GM23338 (cell line): Measurements from ENCODE around the gene LRFN4. TPM values are rescaled to one million over a fixed set of nuclear protein-coding genes. Genes with fewer than 3 reads are reported as not detected.

Experiments used
- ATAC-seq: fragments of 200-7000 bp; cut with Tn5 transposase; 3 replicates; pipeline ENCODE4 v1.9.1; 2020
- DNase-seq: peaks from one replicate; pipeline ENCODE4 v3.0.0-alpha.2; 2015; ENCODE audit warnings: low spot score
- H2AFZ ChIP-seq: fragments of 200-600 bp; sonication (generic); 2 replicates; pipeline ENCODE4 v1.8.0; 2016; ENCODE audit warnings: antibody characterized with exemption, mild to moderate bottlenecking, moderate library complexity
- H3F3A ChIP-seq: fragments of 200-600 bp; sonication (generic); replicated peaks from 2 replicates; pipeline ENCODE4 v1.8.0; 2017; ENCODE audit warnings: antibody characterized with exemption, mixed run types, low read depth
- H3K27ac ChIP-seq: fragments of 200-600 bp; sonication (generic); 2 replicates; pipeline ENCODE4 v1.6.1; 2016; ENCODE audit warnings: low read depth
- H3K27me3 ChIP-seq: fragments of 200-600 bp; sonication (generic); 2 replicates; pipeline ENCODE4 v1.8.0; 2016; ENCODE audit warnings: mild to moderate bottlenecking, mixed run types, moderate library complexity; ENCODE audit not compliant: insufficient read depth
- H3K36me3 ChIP-seq: fragments of 200-600 bp; sonication (generic); 2 replicates; pipeline ENCODE4 v1.8.0; 2016; ENCODE audit warnings: mild to moderate bottlenecking; ENCODE audit not compliant: insufficient read depth
- H3K4me1 ChIP-seq: fragments of 200-600 bp; sonication (generic); 2 replicates; pipeline ENCODE4 v1.8.0; 2016; ENCODE audit warnings: mild to moderate bottlenecking, moderate library complexity; ENCODE audit not compliant: insufficient read depth
- H3K4me2 ChIP-seq: fragments of 200-600 bp; sonication (generic); 2 replicates; pipeline ENCODE4 v1.7.1; 2017; ENCODE audit warnings: mixed run types
- H3K4me3 ChIP-seq: fragments of 200-600 bp; sonication (generic); 2 replicates; pipeline ENCODE4 v1.6.1; 2016; ENCODE audit warnings: mixed run types
- H3K79me2 ChIP-seq: fragments of 200-600 bp; sonication (generic); replicated peaks from 2 replicates; pipeline ENCODE4 v1.8.0; 2017; ENCODE audit warnings: mild to moderate bottlenecking; ENCODE audit not compliant: insufficient read depth
- H3K9me2 ChIP-seq: fragments of 200-600 bp; sonication (generic); 2 replicates; pipeline ENCODE4 v1.8.0; 2017; ENCODE audit not compliant: insufficient read depth
- H4K20me1 ChIP-seq: fragments of 200-600 bp; sonication (generic); replicated peaks from 2 replicates; pipeline ENCODE4 v1.8.0; 2017; ENCODE audit warnings: mild to moderate bottlenecking; ENCODE audit not compliant: insufficient read depth
- H3K27ac Mint-ChIP-seq: 2 replicates; pipeline ENCODE4 v1.8.0; 2020; ENCODE audit warnings: inconsistent platforms, mild to moderate bottlenecking, moderate library complexity, mixed read lengths
- H3K27me3 Mint-ChIP-seq: 3 replicates; pipeline ENCODE4 v1.8.0; 2022; ENCODE audit warnings: low read depth, mild to moderate bottlenecking, moderate library complexity, mixed read lengths, inconsistent platforms; ENCODE audit not compliant: insufficient read depth, poor library complexity
- H3K36me3 Mint-ChIP-seq: 3 replicates; pipeline ENCODE4 v1.8.0; 2021; ENCODE audit warnings: low read depth, mild to moderate bottlenecking, inconsistent platforms, moderate library complexity, mixed read lengths
- H3K4me1 Mint-ChIP-seq: 3 replicates; pipeline ENCODE4 v1.8.0; 2020; ENCODE audit warnings: mild to moderate bottlenecking, inconsistent platforms, mixed read lengths
- H3K4me3 Mint-ChIP-seq: 3 replicates; pipeline ENCODE4 v1.8.0; 2021; ENCODE audit warnings: moderate library complexity, mild to moderate bottlenecking, inconsistent platforms, mixed read lengths
- H3K9me3 Mint-ChIP-seq: 3 replicates; pipeline ENCODE4 v1.8.0; 2020; ENCODE audit warnings: moderate library complexity, mild to moderate bottlenecking, inconsistent platforms, mixed read lengths
- CREB1 ChIP-seq: fragments of 250-450 bp; sonication (Bioruptor Pico); IDR thresholded peaks from 2 replicates; pipeline ENCODE4 v1.5.0; 2020; ENCODE audit warnings: low read depth, mild to moderate bottlenecking, moderate library complexity
- CTCF ChIP-seq, 2 experiments: fragments of 200-600 bp in 1 of 2; sonication (generic) in 1 of 2; conservative IDR thresholded peaks; 2 replicates each; pipeline versions ENCODE4 v1.5.1 to v1.6.1; 2016 to 2017; ENCODE audit warnings: antibody characterized with exemption in 2 of 2, low read depth in 2 of 2, mild to moderate bottlenecking in 2 of 2, moderate library complexity in 1 of 2
- EZH2 ChIP-seq: fragments of 200-600 bp; sonication (generic); IDR thresholded peaks from one replicate; pipeline ENCODE4 v1.8.0; 2017; ENCODE audit warnings: antibody characterized with exemption, mild to moderate bottlenecking, low read depth; ENCODE audit not compliant: unreplicated experiment
- JUNB ChIP-seq: IDR thresholded peaks from one replicate; pipeline ENCODE4 v1.6.1; 2016; ENCODE audit warnings: antibody characterized with exemption; ENCODE audit not compliant: unreplicated experiment
- NANOG ChIP-seq: IDR thresholded peaks from 2 replicates; pipeline ENCODE4 v1.6.1; 2016; ENCODE audit warnings: antibody characterized with exemption, borderline replicate concordance
- POLR2AphosphoS5 ChIP-seq: IDR thresholded peaks from 2 replicates; pipeline ENCODE4 v1.6.1; 2016; ENCODE audit warnings: antibody characterized with exemption, low read depth
- ZNF114 ChIP-seq: fragments of 250-450 bp; sonication (Bioruptor Pico); IDR thresholded peaks from 2 replicates; pipeline ENCODE4 v1.5.0; 2020; ENCODE audit warnings: mild to moderate bottlenecking, moderate library complexity
- ZNF462 ChIP-seq: fragments of 250-450 bp; sonication (Bioruptor Pico); IDR thresholded peaks from 2 replicates; pipeline ENCODE4 v1.5.0; 2020; ENCODE audit warnings: mild to moderate bottlenecking, moderate library complexity
- polyA plus RNA-seq: library from polyadenylated mRNA; unstranded; fragments of >200 nt; fragmentation: Nextera tagmentation; extraction: Ambion mirVana; gene quantifications from 2 replicates; pipeline ENCODE4 v1.2.1, GENCODE V29; 2016
- total RNA-seq: library from RNA; depleted of rRNA; stranded (reverse); fragments of >200 nt; shearing (Covaris generic); gene quantifications from 2 replicates; pipeline ENCODE4 v1.2.3, GENCODE V29; 2014
- TF ChIP-seq, protein P1 (sequence below): IDR thresholded peaks from 2 replicates; pipeline ENCODE4 v1.6.1; 2016; ENCODE audit warnings: antibody characterized with exemption

Gene LRFN4
- total and polyA plus RNA-seq, 2 experiments from 2014 or later, result 9.8 to 63.5 TPM

GRCh38 chr11:66891851-66892660 is 35.2 kb downstream of the LRFN4 start (continued):
- no peak for TF ChIP-seq ZNF462
- no peak for TF ChIP-seq JUNB
- TF ChIP-seq NANOG, result no peak
- no peak for TF ChIP-seq EZH2
- TF ChIP-seq, protein P1, sequence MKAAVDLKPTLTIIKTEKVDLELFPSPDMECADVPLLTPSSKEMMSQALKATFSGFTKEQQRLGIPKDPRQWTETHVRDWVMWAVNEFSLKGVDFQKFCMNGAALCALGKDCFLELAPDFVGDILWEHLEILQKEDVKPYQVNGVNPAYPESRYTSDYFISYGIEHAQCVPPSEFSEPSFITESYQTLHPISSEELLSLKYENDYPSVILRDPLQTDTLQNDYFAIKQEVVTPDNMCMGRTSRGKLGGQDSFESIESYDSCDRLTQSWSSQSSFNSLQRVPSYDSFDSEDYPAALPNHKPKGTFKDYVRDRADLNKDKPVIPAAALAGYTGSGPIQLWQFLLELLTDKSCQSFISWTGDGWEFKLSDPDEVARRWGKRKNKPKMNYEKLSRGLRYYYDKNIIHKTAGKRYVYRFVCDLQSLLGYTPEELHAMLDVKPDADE, result no peak
- no peak for TF ChIP-seq CREB1

GRCh38 chr11:66892911-66893310 is 36.0 kb downstream of the LRFN4 start:
- no peaks in the 10 kb centered on the region for H3K9me3 Mint-ChIP-seq
- ATAC-seq, result no peak; the same call in 2 of the 3 replicates

More at GRCh38 chr11:66892911-66893310, 36.0 kb downstream of the LRFN4 start:
- no peak overlapping the region for H3K27ac Mint-ChIP-seq
- H2AFZ ChIP-seq, result no peak overlapping the region
- peaks cover 32% of the 10 kb centered on the region for H3K4me1 Mint-ChIP-seq
- no peaks in the 10 kb centered on the region; the same call in 1 of the 2 replicates for H3K4me1 ChIP-seq
- no peaks in the 10 kb centered on the region for H3K79me2 ChIP-seq
- H3F3A ChIP-seq, result no peaks in the 10 kb centered on the region
- H3K9me2 ChIP-seq, result no peaks in the 10 kb centered on the region
- H4K20me1 ChIP-seq, result no peaks in the 10 kb centered on the region
- no peak overlapping the region for H3K4me2 ChIP-seq
- no peaks in the 10 kb centered on the region; the same call in 2 of the 3 replicates for H3K36me3 Mint-ChIP-seq
- H3K36me3 ChIP-seq, result no peaks in the 10 kb centered on the region
- H3K4me3 Mint-ChIP-seq, result no peak overlapping the region
- H3K27ac ChIP-seq, result no peak overlapping the region
- no peak for DNase-seq
- H3K27me3 ChIP-seq, result no peaks in the 10 kb centered on the region
- H3K4me3 ChIP-seq, result no peak overlapping the region
- H3K27me3 Mint-ChIP-seq, result peaks cover 2% of the 10 kb centered on the region
- TF ChIP-seq JUNB (no peak), CTCF (conservative IDR thresholded peaks at IDR 0.05; ENCODE audit: low read depth in 2 of 2) (no peak), NANOG (no peak), ZNF114 (CRISPR knock-in tag) (no peak), POLR2AphosphoS5 (no peak)
- TF ChIP-seq, protein P1, result no peak
